SU-DHL-6 (cell line): ENCODE data around the gene ETV1.

Experiments
- H2AFZ ChIP-seq: fragments of 200-600 bp; sonication (generic); 2 replicates; pipeline ENCODE4 v1.6.1; 2014; ENCODE audit warnings: low read depth, mild to moderate bottlenecking, moderate library complexity, mixed read lengths, antibody characterized with exemption, low read length; ENCODE audit not compliant: severe bottlenecking
- H3F3A ChIP-seq: fragments of 200-600 bp; shearing (Covaris generic); 2 replicates; pipeline ENCODE4 v1.6.0; 2016; ENCODE audit warnings: antibody characterized with exemption, mild to moderate bottlenecking; ENCODE audit not compliant: insufficient read depth
- H3K27ac ChIP-seq: fragments of 200-600 bp; sonication (generic); 2 replicates; pipeline ENCODE4 v1.5.1; 2016; ENCODE audit warnings: low read depth, mild to moderate bottlenecking, low read length, moderate library complexity, mixed read lengths
- H3K27me3 ChIP-seq: fragments of 200-600 bp; sonication (generic), shearing (Covaris generic); 2 replicates; pipeline ENCODE4 v1.6.0; 2014; ENCODE audit warnings: mild to moderate bottlenecking, low read length
- H3K36me3 ChIP-seq: fragments of 200-600 bp; sonication (generic); 2 replicates; pipeline ENCODE4 v1.6.1; 2014; ENCODE audit warnings: mild to moderate bottlenecking, low read length, mixed read lengths
- H3K4me2 ChIP-seq: fragments of 300-600, 200-600 bp; shearing (Covaris generic), sonication (generic); 2 replicates; pipeline ENCODE4 v1.6.0; 2014; ENCODE audit warnings: low read length, low read depth, mild to moderate bottlenecking; ENCODE audit not compliant: poor library complexity, severe bottlenecking
- H3K4me3 ChIP-seq: fragments of 200-600 bp; sonication (generic); 2 replicates; pipeline ENCODE4 v1.5.1; 2014; ENCODE audit warnings: antibody characterized with exemption, low read length, mild to moderate bottlenecking, mixed read lengths; ENCODE audit not compliant: insufficient read depth, poor library complexity, severe bottlenecking
- H3K79me2 ChIP-seq: fragments of 200-600 bp; sonication (generic); 2 replicates; pipeline ENCODE4 v1.6.1; 2014; ENCODE audit warnings: mild to moderate bottlenecking, low read length, moderate library complexity; ENCODE audit not compliant: insufficient read depth
- H3K9ac ChIP-seq: fragments of 200-600 bp; sonication (generic); 2 replicates; pipeline ENCODE4 v1.7.0; 2014; ENCODE audit warnings: mild to moderate bottlenecking, low read length
- H3K9me2 ChIP-seq: fragments of 200-600 bp; sonication (generic); replicated peaks from 2 replicates; pipeline ENCODE4 v1.6.1; 2014; ENCODE audit warnings: low read length; ENCODE audit not compliant: insufficient read depth
- H3K9me3 ChIP-seq: fragments of 200-600 bp; sonication (generic); 2 replicates; pipeline ENCODE4 v1.6.1; 2014; ENCODE audit warnings: low read length, mixed read lengths; ENCODE audit not compliant: insufficient read depth
- H4K20me1 ChIP-seq: fragments of 200-600 bp; sonication (generic); 2 replicates; pipeline ENCODE4 v1.6.1; 2014; ENCODE audit warnings: low read depth, mild to moderate bottlenecking, antibody characterized with exemption, low read length, moderate library complexity, mixed read lengths
- CTCF ChIP-seq: fragments of 200-600 bp; sonication (generic); IDR thresholded peaks from one replicate; pipeline ENCODE4 v1.5.1; 2017; ENCODE audit warnings: antibody characterized with exemption, mild to moderate bottlenecking, low read length, moderate library complexity; ENCODE audit not compliant: insufficient read depth, poor library complexity, severe bottlenecking
- EZH2phosphoT487 ChIP-seq: fragments of 200-600 bp; sonication (generic), shearing (Covaris generic); conservative IDR thresholded peaks from 2 replicates; pipeline ENCODE4 v1.6.1; 2018; ENCODE audit warnings: mild to moderate bottlenecking, antibody characterized with exemption, low read length, moderate library complexity, mixed read lengths

ETV1 gene

GRCh38 chr7:13912715-13913278 is 76.7 kb downstream of the ETV1 start:
- H3K4me3 ChIP-seq = no peak overlapping the region
- no peak overlapping the region for H3K4me2 ChIP-seq
- TF ChIP-seq EZH2phosphoT487 = no peak
- no peak for TF ChIP-seq CTCF
- no peaks in the 10 kb centered on the region for H3K27me3 ChIP-seq
- H3K9ac ChIP-seq = no peak overlapping the region
- no peaks in the 10 kb centered on the region for H3K36me3 ChIP-seq
- no peaks in the 10 kb centered on the region for H3K9me2 ChIP-seq
- no peaks in the 10 kb centered on the region for H4K20me1 ChIP-seq
- H3K27ac ChIP-seq = no peak overlapping the region
- H2AFZ ChIP-seq = peak overlapping the region; percentile 37
- no peaks in the 10 kb centered on the region for H3K9me3 ChIP-seq
- no peaks in the 10 kb centered on the region for H3K79me2 ChIP-seq
- no peaks in the 10 kb centered on the region for H3F3A ChIP-seq

GRCh38 chr7:13911909-13912308 is 77.6 kb downstream of the ETV1 start:
- Histone ChIP-seq H4K20me1 (no peaks in the 10 kb centered on the region), H3K9me3 (no peaks in the 10 kb centered on the region), H3K36me3 (no peaks in the 10 kb centered on the region), H2AFZ (no peak overlapping the region), H3F3A (no peaks in the 10 kb centered on the region), H3K4me3 (no peak overlapping the region), H3K9ac (no peak overlapping the region), H3K4me2 (no peak overlapping the region), H3K9me2 (no peaks in the 10 kb centered on the region), H3K27ac (no peak overlapping the region), H3K79me2 (no peaks in the 10 kb centered on the region), H3K27me3 (no peaks in the 10 kb centered on the region)
- TF ChIP-seq EZH2phosphoT487 (no peak), CTCF (no peak)

- Histone ChIP-seq H2AFZ (no peak overlapping the region), H3K9ac (no peak overlapping the region)
Measured at GRCh38 chr7:13910805-13911551, 78.5 kb downstream of the ETV1 start.

More at GRCh38 chr7:13910805-13911551, 78.5 kb downstream of the ETV1 start:
- no peaks in the 10 kb centered on the region for H3F3A ChIP-seq
- H3K27me3 ChIP-seq = no peaks in the 10 kb centered on the region
- H3K9me3 ChIP-seq = no peaks in the 10 kb centered on the region
- H3K4me2 ChIP-seq = no peak overlapping the region
- TF ChIP-seq EZH2phosphoT487 (no peak), CTCF (no peak)
- H3K4me3 ChIP-seq = no peak overlapping the region
- no peaks in the 10 kb centered on the region for H3K9me2 ChIP-seq
- no peak overlapping the region for H3K27ac ChIP-seq
- no peaks in the 10 kb centered on the region for H3K79me2 ChIP-seq
- no peaks in the 10 kb centered on the region for H4K20me1 ChIP-seq
- no peaks in the 10 kb centered on the region for H3K36me3 ChIP-seq
